NCI-H2196 (cell line): ENCODE results near the gene HMGCR.
"Not testable (repeated sequence)": the region's sequence is repeated elsewhere in the genome, so short reads cannot be mapped to it uniquely, and the experiment has no call there.

Experiments used
- DNase-seq: peaks from one replicate; lab custom pipeline; 2025; ENCODE audit not compliant: unreplicated experiment; lab: John Stamatoyannopoulos, UW

Gene HMGCR

GRCh38 chr5:75336615-75337336 is at the start of gene HMGCR:
Gene HMGCR (plus strand): TSS chr5:75337220. CDS start chr5:75342606, 5,386 bp downstream.
- peak; percentile 90 for DNase-seq

GRCh38 chr5:75291844-75292243 is 45.2 kb upstream of the HMGCR start:
- not testable (repeated sequence) for DNase-seq

DNA sequence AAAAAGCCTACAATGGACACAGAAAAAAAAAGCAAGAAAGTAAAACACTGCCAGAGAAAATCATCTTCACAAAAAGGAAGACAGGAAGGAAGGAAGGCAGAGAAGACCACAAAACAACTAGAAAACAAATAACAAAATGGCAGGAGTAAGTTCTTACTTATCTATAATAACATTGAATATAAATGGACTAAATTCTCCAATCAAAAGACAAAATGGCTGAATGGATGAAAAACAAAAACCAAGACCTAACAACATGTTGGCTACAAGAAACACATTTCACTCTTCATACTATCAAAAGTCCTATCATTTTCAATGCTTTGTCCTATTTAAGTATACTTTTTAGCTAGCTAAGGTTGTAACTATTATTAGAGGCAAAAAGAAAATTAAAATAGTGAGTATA is 36.9 kb upstream of the HMGCR start:
- no peak for DNase-seq

DNA sequence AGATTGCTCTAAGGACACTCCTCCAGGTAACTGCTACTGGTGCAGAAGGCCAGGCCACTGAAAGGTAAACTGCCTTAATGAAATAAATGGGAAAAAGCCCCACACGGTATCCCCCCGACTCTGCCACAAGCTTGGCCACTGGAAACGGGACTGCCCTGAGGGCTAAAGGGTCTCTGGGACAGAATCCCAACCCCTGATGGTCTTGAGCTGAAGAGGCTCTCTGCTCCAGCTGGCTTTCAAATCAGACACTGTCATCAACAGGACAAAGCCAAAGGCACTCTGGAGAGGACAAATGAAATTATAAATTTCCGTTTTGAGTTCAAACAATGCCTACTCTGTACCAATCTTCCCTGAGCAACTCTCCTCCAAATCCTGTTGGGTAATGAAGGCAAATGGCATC is 33.6 kb upstream of the HMGCR start:
- DNase-seq: no peak

GRCh38 chr5:75304486-75304885 is 32.5 kb upstream of the HMGCR start:
- DNase-seq: not testable (repeated sequence)

DNA sequence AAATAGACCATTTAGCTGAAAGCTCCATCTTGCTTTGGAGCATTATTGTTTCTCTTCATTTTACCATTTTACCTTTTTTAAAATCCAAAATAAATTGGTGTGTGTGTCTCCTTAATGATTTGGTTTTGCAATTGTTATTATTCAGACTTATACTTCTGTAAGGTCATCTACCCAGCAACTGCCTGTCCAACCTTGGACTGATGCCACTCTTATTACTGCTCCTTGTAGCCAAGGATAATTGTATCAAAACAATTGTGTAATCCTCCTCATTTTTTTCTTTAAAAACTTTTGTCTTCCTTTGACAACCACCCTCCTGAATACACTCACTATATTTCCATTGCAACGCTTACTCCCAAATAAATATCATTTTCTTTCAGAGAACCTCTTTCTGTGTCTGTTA is 30.3 kb upstream of the HMGCR start:
- no peak for DNase-seq

DNA sequence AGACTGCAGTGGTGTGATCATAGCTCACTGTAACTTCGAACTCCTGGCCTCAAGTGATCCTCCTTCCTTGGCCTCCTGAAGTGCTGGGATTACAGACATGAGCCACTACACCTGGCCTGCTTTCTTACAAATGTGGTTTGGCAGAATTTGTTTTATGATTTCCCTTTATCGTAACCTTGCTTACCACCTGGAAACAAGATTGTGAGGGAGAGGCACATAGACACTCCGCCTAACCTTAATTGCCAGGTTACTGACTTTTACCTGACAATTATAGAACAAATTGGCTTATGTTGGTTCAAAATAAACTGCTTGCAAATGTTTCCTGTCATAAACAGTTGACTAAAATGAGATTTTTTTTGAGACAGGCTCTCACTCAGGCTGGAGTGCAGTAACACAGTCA is 26.8 kb upstream of the HMGCR start:
- no peak for DNase-seq

- not testable (repeated sequence) for DNase-seq
Measured at GRCh38 chr5:75319148-75319547, 17.9 kb upstream of the HMGCR start.

GRCh38 chr5:75319638-75320037 is 17.4 kb upstream of the HMGCR start:
- no peak for DNase-seq

GRCh38 chr5:75320371-75320770 is 16.6 kb upstream of the HMGCR start:
- no peak for DNase-seq

DNA sequence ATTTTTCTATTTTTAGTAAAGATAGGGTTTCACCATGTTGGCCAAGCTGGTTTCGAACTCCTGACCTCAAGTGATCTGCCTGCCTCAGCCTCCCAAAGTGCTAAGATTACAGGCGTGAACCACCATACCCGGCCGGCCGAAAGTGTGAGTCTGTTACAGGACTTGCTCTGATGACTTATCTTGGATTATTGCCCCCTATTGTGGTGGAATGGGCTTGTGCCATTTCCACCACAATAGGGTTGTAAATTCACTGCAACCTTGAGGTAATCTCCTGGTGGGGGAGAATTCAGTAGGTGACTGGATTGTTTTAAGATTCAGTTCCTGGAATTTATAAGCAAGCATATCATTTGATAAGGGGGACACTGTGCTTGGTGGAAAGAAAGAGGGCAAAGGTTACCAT is 15.0 kb upstream of the HMGCR start:
- no peak for DNase-seq

- no peak for DNase-seq
Measured at GRCh38 chr5:75324791-75325190, 12.2 kb upstream of the HMGCR start.

DNA sequence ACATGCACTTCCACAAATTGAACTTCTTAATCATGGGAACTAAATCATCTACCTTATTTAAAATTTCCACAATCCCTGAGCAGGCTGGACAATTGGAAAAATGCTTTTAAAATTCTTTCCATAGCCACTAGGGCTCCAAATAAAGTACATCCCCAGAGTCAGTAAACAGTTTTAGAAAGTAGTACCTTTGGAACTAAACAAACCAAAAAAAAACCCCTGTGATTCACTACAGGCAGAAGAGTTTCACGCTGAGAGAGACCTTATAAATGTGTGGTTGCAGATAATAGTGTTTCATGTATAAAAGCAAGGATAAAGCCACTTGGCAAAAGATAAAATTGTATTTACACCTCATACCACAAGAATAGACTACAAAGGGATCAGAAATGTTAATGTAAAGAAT is 11.8 kb upstream of the HMGCR start:
- no peak for DNase-seq

GRCh38 chr5:75330404-75330803 is 6.6 kb upstream of the HMGCR start:
- no peak for DNase-seq

- DNase-seq: no peak
Measured at GRCh38 chr5:75331095-75332090, 5.6 kb upstream of the HMGCR start.

- not testable (repeated sequence) for DNase-seq
Measured at GRCh38 chr5:75333759-75334158, 3.3 kb upstream of the HMGCR start.

GRCh38 chr5:75334413-75334812 is 2.6 kb upstream of the HMGCR start:
- not testable (repeated sequence) for DNase-seq

- no peak for DNase-seq
Measured at GRCh38 chr5:75335486-75335885, 1.5 kb upstream of the HMGCR start.

DNA sequence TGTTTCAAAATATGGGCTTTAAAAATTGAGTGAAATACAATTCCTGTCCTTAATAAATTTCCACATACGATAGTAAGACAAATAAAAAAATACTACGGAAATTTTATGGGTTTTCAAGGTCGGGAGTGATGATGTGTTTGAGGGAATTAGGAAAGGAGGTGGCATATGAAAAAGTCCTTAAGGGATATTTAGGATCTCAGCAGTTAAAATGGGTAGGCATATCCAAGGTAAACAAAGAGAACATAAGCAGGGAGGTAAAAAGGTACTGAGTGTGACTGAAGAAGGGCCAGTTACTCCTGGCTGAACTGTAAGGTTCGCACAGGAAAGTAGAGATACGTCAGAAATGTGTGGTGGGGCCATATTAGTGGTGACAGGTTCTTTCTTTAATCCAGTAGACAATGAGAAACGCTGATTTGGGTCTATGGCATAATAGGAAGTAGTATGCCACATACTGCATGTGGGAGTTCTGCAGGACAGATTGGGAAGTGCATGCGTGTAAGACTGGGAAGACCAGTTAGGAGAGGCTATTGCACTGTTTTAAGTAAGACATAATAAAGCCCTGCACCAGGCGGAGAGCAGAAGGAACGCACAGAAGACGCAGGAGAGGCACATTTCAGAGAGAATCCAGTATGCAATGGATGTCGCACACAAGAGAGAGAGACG is 937 bp upstream of the HMGCR start:
- peak; percentile 26 for DNase-seq

DNA sequence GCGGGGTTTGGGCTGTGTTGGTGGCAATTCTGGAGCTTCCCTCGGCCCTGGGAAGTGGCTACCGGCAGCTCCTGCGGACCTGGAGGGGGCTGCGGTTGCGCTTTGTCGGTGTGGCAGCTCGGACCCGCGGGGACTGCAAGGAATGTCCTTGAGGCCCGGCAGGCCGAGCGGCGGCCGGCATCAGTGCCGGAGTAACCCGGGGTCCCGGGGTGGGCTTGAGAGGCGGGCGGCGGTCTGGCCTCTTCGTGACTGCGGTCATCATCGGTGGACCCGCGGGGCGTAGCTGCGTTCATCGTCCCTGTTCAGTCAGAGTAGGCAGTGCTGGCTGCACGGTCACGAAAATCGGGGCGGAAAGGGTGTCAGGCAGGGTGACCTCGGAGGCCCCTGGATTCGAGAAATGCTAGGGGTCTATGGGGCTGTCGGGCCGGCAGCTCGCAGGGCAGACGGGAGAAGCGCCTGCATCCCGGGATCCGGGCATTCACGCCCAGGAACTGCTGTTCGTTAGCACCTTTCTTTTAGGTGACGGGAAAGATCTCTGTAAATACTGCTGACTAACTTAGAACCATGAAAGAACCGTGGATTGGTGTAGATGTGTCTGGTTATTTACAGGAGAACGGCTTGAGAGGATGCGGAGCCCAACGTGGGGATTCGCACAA is 474 bp downstream of the HMGCR start:
- DNase-seq: no peak

GRCh38 chr5:75338408-75338807 is 1.4 kb downstream of the HMGCR start:
- DNase-seq: no peak
